Right kidney (tissue), 1 donor: ENCODE measurements around the gene CALHM1.
"Not testable (repeated sequence)": the region's sequence is repeated elsewhere in the genome, so short reads cannot be mapped to it uniquely, and the experiment has no call there.

Experiments
- DNase-seq: peaks from one replicate; pipeline ENCODE4 v3.0.0-alpha.2; 2016

The CALHM1 gene

DNA sequence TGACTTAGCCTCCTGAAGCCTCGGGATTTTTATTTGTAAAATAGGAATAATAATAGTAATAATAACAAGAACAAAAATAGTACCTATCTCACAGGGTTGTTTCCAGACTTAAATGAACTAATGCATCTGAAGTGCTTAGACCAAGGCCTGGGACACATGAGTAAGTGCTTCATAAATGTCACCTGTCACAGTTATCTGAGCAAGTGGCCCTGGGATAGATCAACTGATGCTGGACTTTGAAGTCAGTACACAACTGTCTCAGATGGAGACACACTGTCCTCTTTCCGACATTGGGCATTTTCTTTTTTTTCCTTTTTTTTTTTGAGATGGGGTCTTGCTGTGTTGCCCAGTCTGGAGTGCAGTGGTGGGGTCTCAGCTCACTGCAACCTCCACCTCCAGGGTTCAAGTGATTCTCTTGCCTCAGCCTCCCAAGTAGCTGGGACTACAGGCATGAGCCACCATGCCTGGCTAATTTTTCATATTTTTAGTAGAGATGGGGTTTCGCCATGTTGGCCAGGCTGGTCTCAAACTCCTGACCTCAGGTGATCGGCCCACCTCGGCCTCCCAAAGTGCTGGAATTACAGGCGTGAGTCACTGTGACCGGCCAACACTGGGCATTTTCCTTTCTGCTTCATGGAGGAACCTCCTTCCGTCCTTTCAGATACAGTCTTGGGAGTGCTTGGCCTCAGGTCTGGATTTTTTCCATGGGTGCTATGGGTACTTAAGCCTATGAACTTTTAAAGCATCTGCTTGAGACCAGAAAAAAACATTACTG lies 28.1 kb upstream of the CALHM1 start:
- DNase-seq = not testable (repeated sequence)

DNA sequence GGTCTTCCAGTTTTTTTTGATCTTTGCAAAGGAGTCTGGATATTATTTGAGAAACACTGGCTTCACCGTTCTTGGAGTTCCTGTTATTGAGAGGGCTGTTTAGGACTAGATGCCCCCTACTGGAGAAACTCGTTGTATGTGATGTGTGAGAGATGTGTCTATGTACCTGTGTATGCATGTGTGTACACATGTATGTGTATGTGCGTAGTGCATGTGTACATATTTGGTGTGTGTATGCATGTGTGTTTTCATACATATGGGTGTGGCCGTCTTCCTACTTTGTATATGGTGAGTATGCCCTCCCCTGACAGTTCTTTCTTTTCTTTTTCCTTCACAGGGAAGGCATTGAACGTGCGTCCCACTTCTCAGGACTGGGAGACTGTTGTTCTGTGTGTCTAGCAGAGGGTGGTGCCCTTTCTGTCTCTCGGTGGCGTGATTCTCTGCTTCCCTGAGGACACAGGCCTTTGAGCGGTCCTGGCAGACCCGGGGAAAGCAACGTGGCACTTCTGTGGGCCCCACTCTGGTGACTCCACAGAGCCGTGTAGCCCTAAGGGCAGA lies 23.4 kb upstream of the CALHM1 start:
- DNase-seq = no peak

DNA sequence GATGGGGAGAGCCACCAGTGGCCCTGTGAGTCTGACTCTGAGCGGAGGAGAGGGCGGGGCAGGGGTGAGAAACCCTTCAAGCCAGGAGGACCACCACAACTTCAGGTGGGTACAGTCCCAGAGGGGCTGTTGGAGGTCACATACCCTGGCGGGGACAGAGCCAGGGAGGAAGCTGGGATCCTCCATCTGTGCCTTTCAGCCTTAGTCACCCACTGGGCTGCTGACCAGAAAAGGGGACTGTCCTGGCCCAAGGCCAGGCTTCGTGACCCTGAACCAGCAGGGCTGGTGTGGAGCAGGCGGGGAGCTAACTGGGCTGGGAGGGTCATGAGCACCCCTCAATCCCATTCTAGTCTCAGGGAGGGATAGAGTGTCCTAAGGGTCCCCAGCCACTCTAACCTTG lies 21.8 kb upstream of the CALHM1 start:
- DNase-seq = no peak

DNA sequence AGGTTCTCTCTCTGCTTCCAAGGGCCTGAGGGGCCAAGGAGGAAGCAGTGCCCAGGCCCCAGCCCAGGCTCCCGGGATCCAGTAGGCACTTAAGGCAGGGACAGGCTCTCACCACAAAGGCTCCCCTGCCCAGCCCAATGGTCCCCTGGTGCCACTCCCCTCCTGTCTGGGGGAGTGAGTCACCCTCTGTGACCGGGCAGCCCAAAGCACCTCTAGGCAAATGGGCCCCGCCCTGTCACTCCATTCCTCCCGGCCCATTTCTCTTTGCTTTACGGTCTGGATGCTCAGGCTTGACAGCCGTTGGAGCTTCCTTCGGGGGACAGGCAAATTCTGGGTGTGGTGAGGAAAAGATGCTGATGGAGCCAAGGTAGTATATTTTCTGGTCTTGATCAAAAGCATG lies 20.4 kb upstream of the CALHM1 start, which contains the start of gene CALHM3:
Gene CALHM3 (minus strand): TSS at position 106 of the 400 bp plus-strand sequence. CDS start 208 bp downstream, outside the sequence.
- DNase-seq = no peak

DNA sequence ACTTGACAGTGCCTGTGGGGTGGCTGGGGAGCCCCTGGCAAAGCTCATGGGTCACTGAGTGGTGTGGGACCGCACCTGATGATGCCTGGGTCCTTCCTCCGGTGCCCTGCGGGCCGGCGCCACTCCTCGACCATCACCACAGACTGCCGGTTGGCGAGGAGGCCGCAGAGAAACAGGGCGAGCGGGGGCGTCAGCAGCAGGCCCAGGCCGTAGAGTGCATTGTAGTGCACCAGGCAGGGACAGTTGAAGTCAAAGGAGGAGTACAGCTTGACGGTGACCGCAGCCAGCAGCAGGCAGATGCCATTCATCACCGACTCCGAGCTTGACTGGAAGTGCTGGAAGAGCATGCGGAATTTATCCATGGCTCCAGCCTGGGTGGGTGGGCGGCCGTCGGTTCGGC lies 20.0 kb upstream of the CALHM1 start:
- DNase-seq = no peak

DNA sequence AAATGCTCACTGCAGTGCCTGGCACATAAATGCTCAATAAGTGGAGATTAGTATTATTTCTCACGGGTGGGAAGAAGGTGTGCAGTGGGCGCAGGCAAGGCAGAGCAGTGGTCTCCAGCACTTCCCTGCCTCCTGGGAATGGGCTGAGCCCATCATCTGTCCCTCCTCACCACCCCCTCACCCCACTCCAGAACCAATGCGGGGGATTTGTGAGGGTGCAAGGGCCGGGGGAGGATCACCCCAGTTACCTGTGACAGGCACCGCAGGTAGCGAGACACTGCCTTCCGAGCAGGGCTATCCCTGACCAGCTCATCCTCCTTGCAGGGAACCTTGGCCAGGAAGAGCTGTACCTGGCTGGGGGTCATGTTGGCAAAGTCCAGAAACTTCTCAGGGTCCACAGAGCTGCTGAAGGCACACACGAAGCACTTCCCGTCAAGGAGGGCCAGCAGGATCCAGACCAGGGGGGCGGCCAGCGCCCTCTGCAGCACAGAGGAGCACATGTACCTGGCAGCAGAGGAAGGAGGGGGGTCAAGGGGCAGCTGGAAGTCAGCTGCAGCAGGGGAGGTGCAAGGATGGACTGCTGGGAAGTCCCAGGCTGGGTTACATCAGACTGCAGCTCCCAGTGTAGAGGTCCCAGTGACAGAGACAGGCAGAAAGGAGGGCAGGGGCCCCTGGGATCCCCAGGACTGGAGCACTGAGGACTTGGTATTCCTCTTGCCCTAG lies 17.5 kb upstream of the CALHM1 start:
- DNase-seq = no peak

DNA sequence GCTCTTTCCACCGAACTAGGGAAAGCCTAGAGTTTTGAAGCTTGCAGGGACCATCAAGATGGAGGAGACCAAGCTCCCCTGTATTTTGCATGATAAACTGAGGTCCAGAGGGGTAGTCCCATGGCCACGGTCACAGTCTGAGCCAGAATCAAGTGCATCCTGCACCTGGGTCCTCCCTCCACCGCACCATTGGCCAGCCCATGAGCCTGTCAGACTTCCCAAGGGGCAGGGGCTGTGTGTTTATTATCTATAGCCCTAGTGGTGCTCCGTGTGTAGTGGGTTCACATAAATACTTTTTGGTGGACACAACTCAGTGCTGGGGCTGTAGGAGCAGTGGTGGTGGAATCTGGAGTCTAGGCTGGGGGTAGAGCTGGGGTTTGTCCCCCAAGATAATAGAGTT lies 16.7 kb upstream of the CALHM1 start:
- DNase-seq = no peak

DNA sequence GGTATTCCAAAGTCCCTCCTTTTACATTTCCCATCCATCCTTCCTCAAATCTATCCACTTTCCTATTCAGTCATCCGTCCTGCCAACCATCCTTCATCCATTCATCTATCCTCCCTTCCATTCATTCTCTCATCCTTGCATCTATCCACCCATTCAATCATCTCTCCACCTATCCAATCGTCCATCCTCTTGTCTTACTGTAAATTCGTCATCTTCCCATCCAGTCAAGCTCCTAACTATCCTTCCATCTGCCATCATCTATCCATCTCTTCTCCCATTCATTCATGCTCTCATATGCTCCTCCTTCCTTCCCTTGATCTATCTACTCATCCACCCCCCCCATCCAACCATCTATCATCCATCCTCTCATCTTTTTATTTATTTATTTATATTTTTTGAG lies 15.4 kb upstream of the CALHM1 start:
- DNase-seq = no peak

DNA sequence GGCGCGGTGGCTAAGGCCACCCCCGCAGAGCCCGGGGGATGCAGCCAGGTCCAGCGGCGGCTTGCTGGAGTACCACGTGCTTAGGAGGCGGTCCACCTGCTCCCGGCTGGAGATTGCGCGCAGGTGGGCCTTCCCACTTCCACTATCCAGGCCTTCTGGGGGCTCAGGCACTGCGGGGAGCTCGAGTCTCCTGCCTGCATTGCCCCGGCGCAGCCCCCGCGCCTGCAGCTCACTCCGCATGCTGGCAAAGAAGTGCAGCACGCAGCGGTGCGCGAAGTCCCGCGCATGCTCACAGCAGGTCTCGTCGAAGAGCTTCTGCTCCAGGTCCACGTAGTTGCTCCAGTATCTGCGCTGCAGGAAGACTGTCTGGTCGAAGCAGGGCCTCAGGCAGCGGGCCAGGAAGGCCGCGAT lies 14.6 kb upstream of the CALHM1 start:
- no peak for DNase-seq

DNA sequence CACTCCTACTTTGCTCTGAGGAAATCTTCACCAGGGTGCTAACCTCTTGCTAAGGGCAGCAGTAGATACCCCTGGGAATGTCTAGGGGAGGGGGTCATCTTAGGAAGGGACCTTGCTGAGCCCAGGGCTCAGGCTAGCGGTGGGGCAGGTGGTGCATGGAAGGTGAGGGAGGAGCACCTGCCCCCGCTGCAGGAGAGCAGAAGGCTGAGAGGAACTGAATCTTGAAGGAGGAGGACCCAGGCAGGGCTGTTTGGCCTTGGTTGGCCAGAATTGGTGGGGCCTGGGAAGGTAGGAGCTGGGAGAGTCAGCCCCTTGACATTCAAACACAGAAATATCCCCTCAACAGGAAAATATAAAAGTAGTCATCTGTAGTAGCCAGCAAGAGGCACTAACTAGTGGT lies 13.3 kb upstream of the CALHM1 start:
- no peak for DNase-seq

DNA sequence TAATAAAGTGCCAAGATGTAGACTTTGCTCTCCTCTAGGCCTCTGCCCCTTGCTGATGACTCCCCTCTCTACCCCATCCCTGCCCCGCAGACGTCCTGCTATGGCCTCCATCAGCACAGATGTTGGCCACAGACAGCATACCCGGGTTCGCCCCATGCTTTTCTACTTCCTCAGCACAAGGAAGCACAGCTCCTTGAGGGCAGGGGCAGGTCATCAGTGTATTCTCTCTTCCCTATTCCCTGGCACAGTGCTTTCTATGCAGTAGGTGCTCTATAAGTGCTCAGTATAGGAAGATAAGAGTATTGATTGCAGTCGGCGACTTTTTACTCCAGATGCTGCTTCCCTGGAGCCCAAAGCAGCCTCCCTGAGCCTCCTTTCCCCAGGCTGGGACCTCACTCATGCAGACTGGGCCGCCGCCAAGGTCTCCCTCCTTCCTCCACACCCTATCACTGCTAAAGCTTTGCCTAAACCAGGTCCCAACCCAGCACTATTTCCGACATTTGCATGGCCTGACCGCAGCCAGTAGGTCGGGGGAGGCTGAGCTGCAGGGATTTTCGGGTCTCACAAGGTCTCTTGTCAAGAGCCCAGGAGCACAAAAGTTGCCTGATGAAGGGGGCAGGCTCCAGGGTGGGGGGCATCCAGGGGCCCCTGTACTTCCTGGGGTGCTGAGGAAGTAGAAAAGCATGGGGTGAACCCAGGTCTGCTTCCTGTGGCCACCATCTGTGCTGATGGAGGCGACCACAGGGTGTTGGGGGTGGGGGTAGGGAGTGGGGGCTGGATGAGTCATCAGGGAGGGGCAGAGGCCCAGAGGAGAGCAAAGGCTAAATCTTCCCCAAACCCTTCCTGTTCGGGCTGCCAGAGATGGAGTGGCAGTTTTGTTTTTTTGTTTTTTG lies 12.3 kb upstream of the CALHM1 start:
- no peak for DNase-seq

DNA sequence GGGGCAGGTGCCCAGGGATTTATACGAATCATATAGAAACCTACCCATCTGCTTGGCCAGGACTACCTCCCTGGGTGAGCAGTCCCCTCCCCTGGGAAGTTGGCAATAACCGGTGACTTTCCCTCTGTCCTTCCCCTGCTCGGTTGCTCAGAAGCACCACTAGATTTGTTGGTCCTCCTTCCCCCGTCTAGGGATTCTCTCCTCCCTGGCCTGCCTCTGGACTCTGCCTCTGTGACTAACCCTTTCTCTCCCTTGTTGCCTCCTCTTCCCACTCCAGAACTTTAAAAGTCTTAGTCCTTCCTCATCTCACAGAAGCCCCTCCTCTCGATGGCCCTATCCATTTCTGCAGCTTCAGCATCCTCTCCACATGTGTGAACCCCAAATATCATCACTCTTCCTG lies 10.5 kb upstream of the CALHM1 start:
- no peak for DNase-seq

DNA sequence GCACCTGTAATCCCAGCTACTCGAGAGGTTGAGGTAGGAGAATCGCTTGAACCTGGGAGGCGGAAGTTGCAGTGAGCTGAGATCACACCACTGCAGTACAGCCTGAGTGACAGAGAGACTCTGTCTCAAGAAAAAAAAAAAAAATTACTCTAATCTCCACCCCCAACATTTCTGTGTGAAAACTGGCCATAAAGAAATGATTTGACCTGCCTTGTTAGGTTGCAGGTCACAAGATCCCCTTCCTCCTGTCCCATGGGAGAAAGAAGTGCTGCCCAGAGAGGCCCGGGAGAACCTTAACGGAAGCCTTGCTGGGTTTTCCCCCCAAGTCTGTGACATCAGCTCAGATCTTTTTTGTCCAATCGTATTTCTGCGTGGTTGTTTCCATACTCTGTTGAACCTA lies 8.7 kb upstream of the CALHM1 start:
- no peak for DNase-seq

DNA sequence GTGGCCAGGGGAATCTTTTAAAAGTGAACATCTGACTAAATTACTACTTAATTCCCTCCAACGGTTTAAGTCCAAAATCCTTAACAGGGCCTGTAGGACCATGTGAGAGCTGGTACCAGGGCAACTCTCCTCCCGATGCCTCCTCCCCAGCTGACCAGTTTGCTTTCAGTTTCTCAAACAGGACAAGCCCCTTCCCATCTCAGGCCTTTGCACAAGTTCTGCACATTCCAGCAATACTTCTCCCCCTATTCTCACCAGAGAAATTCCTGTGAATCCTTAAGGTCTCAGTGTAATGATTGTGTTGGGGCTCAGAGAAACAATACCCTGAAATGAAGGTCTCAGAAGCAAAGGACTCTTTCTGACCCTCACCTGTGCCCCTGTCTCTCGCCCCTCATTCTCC lies 8.0 kb upstream of the CALHM1 start:
- no peak for DNase-seq

DNA sequence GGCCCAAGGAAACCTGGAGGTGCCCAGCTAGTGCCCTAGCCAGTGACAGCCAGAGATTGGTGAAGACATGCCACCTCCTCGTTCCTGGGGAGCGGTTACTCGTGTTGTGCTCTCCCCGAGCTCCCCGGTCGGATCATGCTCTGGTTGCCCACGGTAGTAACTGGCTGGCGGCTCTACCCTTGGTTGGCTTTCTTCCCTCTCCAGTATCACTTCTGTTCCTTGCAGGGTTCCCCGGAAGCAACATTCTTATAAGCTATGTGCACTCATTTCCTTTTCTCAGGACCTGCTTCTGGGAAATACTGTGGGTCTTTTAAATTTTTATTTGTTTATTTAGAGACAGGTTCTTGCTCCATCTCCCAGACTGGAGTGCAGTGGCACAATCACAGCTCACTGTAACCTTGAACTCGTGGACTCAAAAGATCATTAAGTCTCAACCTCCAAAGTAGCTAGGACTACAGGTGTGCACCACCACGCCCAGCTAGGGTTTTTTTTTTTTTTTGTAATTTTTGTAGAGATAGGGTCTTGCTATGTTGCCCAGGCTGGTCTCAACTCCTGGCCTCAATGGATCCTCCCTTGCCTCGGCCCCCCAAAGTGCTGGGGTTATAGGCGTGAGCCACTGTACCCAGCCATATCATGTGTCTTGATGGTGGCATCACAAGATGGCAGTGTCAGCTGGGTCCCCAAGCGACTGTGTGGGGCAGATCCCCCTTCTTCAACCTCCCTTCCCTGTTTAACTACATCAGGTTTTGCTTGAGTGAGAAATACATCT lies 6.9 kb upstream of the CALHM1 start:
- DNase-seq = no peak

DNA sequence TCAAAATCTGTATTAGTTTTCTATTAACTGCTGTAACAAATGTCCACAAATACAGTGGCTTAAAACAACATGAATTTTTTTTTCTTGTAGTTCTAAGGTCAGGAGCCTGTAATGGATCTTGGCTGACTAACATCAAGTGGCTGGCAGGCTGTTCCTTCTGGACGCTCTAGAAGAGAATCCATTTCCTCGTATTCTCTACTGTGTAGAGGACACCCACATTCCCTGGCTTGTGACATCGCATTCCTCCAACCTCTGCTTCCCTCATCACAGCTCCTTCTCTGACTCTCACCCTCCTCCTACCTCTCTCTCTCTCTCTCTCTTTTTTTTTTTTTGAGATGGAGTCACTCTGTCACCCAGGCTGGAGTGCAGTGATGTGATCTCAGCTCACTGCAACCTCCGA lies 4.8 kb upstream of the CALHM1 start:
- DNase-seq = no peak

DNA sequence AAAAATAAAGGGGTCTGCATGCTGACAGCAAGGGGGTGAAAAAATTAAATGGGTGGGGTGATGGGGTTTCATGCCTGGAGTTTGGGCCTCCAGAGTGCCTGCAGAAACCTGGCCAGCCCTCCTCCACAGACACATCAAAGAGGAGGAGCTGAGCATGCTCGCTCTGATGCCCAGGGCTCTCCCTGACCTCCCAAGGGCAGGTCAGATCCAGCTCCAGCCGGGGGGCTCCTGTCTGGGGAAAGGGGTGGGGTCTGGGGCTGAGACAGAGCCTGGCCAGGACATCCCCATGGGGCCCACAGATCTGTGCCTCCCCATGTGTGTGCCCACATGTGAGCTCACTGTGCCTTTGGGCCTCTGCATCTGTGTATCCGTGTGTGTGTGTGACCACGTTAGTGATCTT lies 915 bp upstream of the CALHM1 start:
- no peak for DNase-seq

DNA sequence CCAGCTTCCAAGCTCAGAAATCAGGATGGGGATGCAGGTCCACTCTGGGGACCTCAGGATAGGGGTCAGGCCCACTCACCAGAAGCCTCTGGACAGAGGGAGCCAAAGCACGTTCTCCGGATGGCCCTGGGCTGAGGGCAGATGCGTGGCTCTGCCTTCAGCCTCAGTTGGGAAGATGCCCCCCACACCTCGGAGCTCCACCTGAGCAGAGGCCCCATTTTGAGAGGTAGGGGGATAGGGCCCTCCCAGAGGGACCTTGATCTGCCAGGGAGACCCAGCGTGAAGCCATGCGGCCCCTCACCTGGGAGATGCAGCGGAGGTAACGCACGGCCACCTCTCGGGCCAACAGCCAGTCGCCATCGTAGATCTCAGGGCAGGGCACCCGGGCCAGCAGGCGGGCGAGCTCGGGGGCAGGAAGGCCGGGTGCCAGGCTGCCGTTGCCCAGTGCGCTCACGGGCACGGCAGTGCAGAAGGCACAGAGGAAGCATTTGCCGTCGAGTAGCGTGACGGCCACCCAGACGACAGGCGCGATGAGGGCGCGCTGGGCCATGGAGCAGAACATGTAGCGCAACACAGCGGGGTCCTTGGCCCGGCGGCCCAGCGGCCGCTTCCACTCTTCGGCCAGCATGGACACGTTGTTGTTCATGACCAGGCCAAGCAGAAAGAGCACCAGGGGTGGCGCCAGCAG lies 660 bp downstream of the CALHM1 start:
- DNase-seq = no peak

DNA sequence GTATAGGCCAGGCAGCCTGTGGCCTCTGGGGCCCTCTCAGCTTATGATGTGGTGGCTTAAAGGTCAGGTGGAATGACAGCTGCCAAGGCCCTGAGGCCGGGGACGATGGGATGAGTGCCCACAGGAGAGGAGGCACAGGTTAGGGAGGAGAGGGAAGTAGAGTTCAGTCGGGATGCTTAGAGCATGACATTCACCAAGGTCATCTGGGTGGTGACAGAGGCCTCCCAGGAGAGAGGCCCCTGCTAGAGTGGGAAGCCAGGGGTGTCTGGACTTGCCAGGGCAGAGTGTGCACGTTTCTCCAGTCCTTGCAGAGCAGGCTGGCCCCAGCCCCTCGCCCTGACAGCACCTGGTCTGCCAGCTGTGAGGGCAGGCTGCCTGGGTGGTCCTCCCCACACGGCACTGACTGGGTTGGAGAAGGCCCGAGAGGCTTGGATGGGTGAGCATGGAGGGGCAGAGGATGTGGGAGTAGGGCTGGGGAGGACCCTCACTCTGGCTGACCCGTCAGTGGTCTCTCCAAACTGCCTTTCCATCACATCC lies 1.5 kb downstream of the CALHM1 start:
- DNase-seq = no peak

DNA sequence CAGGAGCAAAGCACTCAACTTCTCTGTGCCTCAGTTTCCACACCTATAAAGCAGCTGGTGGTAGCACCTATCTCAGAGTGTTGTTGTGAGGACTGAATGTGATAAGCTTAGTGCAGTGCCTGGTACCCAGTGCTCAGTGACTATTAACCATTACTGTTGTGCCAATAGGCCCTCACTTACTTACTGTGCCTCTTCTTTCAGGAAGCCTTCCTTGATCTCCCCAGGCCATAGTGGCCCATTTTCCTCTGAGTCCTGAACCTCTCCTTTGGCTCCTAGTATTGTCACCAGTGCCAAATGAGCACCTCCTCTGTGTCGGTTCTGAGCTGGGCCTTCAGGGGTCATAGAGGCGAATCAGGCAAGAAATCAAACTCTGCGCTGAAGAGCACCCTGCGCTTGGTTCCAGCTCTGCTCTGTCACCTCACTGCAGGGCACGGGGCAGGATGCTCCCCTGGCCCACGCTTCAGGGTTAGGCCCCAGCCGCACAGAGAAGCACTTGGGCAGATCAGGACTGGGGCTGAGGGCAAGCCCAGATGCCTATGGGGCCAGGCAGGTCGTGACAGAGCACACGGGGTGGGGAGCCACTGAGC lies 2.5 kb downstream of the CALHM1 start:
- no peak for DNase-seq

DNA sequence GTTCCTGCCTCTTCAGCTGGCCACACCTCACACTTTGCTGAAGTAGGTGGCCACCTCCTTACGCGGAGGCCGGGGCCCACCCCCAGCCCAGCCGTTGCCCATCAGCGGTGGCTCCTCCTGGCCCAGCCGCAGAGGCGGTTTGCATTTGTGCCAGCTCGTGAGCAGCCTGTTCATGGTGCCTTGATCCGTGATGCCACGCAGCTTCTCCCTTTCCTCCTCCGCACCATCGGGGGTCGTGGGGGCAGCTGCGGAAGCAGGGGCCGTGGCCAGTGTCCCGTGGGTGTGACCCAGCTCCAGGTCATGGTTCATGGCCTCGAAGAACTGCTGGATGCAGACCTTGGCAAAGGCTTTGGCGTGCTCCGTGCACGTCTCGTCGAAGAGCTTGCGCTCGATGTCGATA lies 3.5 kb downstream of the CALHM1 start:
- no peak for DNase-seq
